ENCODE results near the gene NCDN.

Gene NCDN

GRCh38 chr1:35554266-35555211, 3.1 kb upstream of the NCDN start:
- TF ChIP-seq CTCF (IDR thresholded peaks at IDR 0.05; ENCODE audit: insufficient read depth, missing control alignments) = no peak
- DNase-seq (ENCODE audit: insufficient read length, low spot score) (no peak), FAIRE-seq (no peak)

GRCh38 chr1:35555212-35555584, 2.4 kb upstream of the NCDN start:
- TF ChIP-seq CTCF (IDR thresholded peaks at IDR 0.05; ENCODE audit: insufficient read depth, missing control alignments) = no peak

GRCh38 chr1:35555601-35556477, 1.8 kb upstream of the NCDN start:
- no peak for TF ChIP-seq CTCF (IDR thresholded peaks at IDR 0.05; ENCODE audit: insufficient read depth, missing control alignments)
- FAIRE-seq (peak; percentile 6), DNase-seq (ENCODE audit: insufficient read length, low spot score) (no peak)

More at GRCh38 chr1:35555212-35555584, 2.4 kb upstream of the NCDN start:
- no peak for DNase-seq (ENCODE audit: insufficient read length, low spot score)
- FAIRE-seq = no peak

GRCh38 chr1:35556484-35557117, 998 bp upstream of the NCDN start:
- FAIRE-seq (no peak), DNase-seq (ENCODE audit: insufficient read length, low spot score) (no peak)
- no peak for TF ChIP-seq CTCF (IDR thresholded peaks at IDR 0.05; ENCODE audit: insufficient read depth, missing control alignments)

GRCh38 chr1:35557118-35557610, 435 bp upstream of the NCDN start, which contains the start of gene KIAA0319L:
TSS of gene KIAA0319L (minus strand) at chr1:35557403. CDS start at chr1:35554491, 2,912 bp downstream.
- DNase-seq (ENCODE audit: insufficient read length, low spot score) = peak; percentile 76
- TF ChIP-seq CTCF (IDR thresholded peaks at IDR 0.05; ENCODE audit: insufficient read depth, missing control alignments) = no peak
- FAIRE-seq = no peak

- FAIRE-seq (no peak), DNase-seq (ENCODE audit: insufficient read length, low spot score) (no peak)
- TF ChIP-seq CTCF (IDR thresholded peaks at IDR 0.05; ENCODE audit: insufficient read depth, missing control alignments) = no peak
Observed at GRCh38 chr1:35558374-35559316, 1.0 kb downstream of the NCDN start.

All from D721Med (cell line).